ENCODE measurements around the gene TARDBP.
"Not testable (repeated sequence)": the region's sequence is repeated elsewhere in the genome, so short reads cannot be mapped to it uniquely, and the experiment has no call there.

TARDBP gene

DNA sequence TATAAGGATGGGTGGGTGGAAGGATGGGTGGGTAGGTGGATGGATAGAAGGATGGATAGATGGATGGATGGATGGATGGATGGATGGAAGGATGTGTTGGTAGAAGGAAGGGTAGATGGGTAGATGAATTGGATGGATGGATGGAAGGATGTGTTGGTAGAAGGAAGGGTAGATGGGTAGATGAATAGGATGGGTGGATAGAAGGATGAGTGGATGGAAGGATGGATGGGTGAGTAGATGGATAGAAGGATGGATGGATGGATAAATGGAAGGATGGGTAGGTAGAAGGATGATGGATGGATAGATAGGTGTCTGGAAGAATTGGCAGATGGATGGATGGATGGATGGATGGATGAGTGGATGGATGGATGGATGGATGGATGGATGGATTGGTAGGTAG lies 28.6 kb downstream of the TARDBP start:
- DNase-seq (ENCODE audit: insufficient read length, low spot score) (no peak), FAIRE-seq (no peak)

GRCh38 chr1:11042065-11042464 lies 29.6 kb downstream of the TARDBP start:
- FAIRE-seq, result no peak
- no peak for DNase-seq (ENCODE audit: insufficient read length, low spot score)

GRCh38 chr1:11042995-11043874 lies 30.8 kb downstream of the TARDBP start:
- FAIRE-seq, result no peak
- DNase-seq (ENCODE audit: insufficient read length, low spot score), result no peak

DNA sequence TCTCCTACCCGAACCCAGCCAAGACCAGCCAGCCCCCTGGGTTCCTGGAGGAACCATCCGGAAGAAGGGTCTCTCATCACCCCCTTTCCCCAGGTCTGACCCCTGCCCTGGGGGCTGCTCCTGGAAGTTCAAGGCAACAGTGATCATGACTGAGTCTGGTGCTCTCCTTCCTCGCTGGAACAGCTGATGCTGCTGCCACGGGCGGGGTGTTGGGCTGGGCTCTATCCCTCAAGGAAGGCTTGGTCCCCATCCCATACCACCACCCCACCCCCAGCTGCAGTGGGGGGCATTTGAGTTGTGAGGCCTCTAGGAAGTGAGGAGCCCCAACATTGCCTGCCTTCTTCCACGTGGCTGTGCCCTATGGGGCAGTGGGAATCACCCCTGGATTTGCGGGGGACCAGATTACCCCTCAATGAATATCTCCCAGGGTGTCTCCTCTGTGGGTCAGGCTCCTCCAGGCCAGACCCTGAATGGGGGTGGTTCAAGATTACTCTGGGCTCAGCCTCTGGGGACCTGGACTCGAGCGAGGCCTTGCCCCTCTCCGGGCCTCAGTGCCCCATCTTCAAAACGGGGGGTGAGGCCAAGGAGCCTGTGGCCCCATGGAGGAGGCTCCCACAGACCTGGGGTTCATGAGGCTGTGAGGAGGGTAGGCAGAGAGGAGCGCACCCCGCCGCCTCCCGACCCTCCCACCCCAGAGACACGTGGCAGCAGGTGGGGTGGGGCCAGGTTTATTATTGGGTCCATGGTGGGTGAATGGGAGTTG lies 31.8 kb downstream of the TARDBP start:
- FAIRE-seq, result no peak
- no peak for DNase-seq (ENCODE audit: insufficient read length, low spot score)

DNA sequence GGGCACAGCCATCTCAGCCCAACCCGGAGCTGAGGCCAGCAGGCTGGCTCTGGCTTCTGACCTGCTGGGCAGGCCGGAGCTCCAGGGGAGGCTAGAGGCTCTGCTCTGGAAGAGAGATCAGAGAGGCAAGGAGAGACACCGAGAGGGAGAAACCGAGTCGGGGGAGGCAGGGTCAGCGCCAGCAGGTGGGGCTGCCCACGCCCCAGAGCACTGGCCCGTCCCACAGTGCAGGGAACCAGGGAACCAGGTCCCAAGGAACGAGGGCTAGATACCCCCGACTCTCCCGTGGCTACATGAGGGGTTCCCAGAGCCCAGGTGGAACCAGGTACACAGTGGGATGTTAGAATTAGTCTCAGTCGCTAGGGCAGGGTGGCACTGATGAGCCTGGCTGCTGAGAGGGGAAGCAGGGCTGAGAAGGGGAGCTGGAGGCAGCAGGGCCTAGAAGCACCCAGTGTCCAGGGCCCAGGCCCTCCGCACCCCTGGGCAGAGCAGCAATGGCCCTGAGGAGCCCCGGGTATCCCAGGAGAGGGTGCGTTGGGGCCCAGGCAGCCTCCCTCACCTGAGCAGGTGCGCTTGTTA lies 32.5 kb downstream of the TARDBP start:
- DNase-seq (ENCODE audit: insufficient read length, low spot score) (no peak), FAIRE-seq (no peak)

DNA sequence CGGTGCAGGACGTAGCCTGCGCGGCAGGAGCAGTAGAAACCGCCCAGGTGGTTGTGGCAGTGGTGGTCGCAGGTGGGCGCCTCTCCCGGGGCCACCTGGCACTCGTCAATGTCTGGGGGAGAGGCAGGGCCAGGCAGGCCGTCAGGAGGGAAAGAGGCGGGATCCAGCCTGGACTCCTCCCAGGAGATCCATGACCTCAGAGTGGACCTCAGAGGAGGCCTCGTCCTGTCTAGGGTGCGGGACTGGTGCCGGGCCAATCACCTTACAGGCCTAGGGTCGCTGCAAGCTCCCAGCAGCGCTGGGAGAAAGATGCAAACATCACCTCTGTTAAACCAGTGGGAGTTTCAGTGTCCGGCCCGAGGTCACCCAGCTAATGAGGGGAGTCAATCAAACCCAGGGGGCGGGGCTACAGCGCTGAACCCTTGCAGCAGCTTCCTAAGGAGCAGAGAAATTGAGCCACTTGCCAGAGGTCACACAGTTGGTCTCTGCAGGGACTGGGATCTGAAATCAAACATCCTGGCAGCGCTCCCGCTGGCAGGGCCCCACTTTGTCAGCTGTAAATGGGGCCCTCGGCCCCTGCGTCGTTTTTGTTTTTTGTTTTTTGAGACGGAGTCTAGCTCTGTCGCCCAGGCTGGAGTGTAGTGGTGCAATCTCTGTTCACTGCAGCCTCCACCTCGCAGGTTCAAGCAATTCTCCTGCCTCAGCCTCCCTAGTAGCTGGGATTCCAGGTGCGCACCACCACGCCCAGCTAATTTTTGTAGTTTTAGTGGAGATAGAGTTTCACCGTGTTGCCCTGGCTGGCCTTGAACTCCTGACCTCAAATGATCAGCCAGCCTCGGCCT lies 33.2 kb downstream of the TARDBP start:
- DNase-seq (ENCODE audit: insufficient read length, low spot score) (no peak), FAIRE-seq (no peak)

- no peak for DNase-seq (ENCODE audit: insufficient read length, low spot score)
- FAIRE-seq, result no peak
Measured at GRCh38 chr1:11046270-11046566, 33.8 kb downstream of the TARDBP start.

GRCh38 chr1:11046625-11047365 lies 34.3 kb downstream of the TARDBP start, which contains the start of gene MASP2:
Gene MASP2 (minus strand): TSS chr1:11047239. CDS start chr1:11047207, 32 bp downstream.
- DNase-seq (ENCODE audit: insufficient read length, low spot score) (no peak), FAIRE-seq (no peak)

DNA sequence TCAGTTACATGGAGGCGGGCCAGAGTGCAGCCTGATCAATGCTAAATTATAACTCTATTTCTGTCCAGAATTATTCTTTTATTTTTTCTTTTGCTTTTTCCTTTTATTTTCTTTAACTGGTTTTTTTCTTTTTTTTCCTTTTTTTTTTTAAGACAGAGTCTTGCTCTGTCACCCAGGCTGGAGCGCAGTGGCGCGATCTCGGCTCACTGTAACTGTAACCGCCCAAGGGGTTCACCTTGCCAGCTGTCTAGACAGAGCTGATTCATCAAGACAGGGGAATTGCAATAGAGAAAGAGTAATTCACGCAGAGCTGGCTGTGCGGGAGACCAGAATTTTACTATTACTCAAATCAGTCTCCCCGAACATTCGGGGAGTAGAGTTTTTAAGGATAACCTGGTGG lies 38.7 kb downstream of the TARDBP start:
- FAIRE-seq; DNase-seq (ENCODE audit: insufficient read length, low spot score): not testable (repeated sequence)

- DNase-seq (ENCODE audit: insufficient read length, low spot score) (no peak), FAIRE-seq (no peak)
Measured at GRCh38 chr1:11051781-11052511, 39.5 kb downstream of the TARDBP start.

GRCh38 chr1:11052839-11053757 lies 40.6 kb downstream of the TARDBP start:
- DNase-seq (ENCODE audit: insufficient read length, low spot score), result no peak
- FAIRE-seq, result no peak

DNA sequence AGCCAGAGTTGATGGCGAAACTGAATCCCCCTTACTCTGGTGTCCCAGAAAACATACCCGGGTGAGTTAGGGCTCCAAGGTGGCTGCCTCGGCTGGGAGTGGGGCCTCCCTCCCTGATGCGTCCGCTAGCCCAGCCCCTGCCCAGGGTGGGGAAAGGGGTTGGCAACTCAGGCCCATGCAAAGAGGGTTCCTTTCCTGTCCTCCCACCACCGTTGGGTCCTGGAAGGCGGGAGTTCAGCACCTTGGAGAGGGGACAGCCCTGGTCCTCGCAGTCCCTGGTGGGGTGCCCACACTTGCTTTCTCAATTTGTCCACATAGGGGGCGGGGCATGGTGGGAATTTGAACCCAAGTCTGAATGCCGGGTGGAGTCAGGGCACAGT lies 41.3 kb downstream of the TARDBP start:
- DNase-seq (ENCODE audit: insufficient read length, low spot score) (no peak), FAIRE-seq (no peak)

- no peak for DNase-seq (ENCODE audit: insufficient read length, low spot score)
- no peak for FAIRE-seq
Measured at GRCh38 chr1:11054181-11054580, 41.7 kb downstream of the TARDBP start.

GRCh38 chr1:11054666-11055065 lies 42.2 kb downstream of the TARDBP start:
- FAIRE-seq (no peak), DNase-seq (ENCODE audit: insufficient read length, low spot score) (no peak)

DNA sequence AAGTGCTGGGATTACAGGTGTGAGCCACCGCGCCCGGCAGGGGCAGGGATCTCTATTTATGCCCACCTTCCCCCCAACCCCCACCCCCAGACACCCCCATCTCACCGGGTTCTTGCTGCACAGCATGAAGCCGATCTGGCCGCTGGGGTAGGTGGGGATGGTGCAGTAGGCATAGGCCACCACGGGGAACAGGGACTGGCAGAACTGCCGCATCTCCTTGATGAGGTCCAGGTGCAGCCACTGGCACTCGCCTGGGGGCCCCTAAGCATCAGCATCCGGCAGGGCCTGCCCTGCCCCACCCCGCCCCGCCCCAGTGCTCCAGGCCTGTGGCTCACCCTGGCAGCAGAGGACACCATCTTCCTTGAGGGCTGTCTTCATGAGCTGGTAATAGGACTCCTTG lies 43.2 kb downstream of the TARDBP start:
- no peak for DNase-seq (ENCODE audit: insufficient read length, low spot score)

DNA sequence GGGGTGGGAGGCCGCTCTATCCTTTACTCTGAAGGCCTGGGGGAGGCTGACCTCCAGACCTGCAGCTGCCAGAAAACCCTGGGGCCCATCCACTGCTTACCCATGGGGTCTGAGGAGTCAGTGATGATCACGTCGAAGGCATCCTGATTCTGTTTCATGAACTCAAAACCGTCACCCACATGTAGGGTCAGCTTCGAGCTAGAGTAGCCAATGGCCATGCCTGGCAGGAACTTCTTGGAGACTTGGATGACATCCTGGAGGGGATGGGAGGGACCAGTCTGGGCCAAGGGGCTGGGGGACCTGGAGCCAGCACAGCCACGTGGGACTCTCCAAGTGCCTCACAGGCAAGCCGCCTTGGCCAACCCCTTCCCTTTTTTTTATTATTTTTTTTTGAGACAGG lies 44.0 kb downstream of the TARDBP start:
- no peak for DNase-seq (ENCODE audit: insufficient read length, low spot score)
- no peak for FAIRE-seq

More for the DNA sequence above, 43.2 kb downstream of the TARDBP start:
- no peak for FAIRE-seq

GRCh38 chr1:11057477-11057876 lies 45.0 kb downstream of the TARDBP start:
- no peak for DNase-seq (ENCODE audit: insufficient read length, low spot score)

DNA sequence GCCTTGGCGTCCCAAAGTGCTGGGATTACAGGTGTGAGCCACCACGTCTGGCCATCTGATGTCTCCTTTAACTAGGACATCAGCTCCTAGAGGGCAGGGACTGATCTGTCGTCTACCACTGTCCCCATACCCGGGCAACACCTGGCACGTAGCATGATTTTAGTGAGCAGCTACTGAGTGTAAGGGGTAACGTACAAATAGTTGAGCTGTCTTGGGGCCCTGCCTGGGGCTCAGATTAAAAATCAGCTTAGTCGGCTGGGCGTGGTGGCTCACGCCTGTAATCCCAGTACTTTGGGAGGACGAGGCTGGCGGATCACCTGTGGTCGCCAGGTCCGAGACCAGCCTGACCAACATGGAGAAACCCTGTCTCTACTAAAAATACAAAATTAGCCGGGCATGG lies 45.6 kb downstream of the TARDBP start:
- FAIRE-seq, result no peak
- DNase-seq (ENCODE audit: insufficient read length, low spot score), result no peak

More at GRCh38 chr1:11057477-11057876, 45.0 kb downstream of the TARDBP start:
- FAIRE-seq, result no peak

Measured in GM19239 (cell line).